RWPE2 (cell line): Measurements from ENCODE around the gene TRPV2.

Experiments
- ATAC-seq: fragments of 200-7000 bp; cut with Tn5 transposase; 3 replicates; pipeline ENCODE4 v1.9.1; 2021; ENCODE audit warnings: low read depth
- DNase-seq: peaks from one replicate; pipeline ENCODE4 v3.0.0-alpha.2; 2020; ENCODE audit warnings: low spot score
- H3K27ac ChIP-seq: fragments of 450-650 bp; 2 replicates; pipeline ENCODE4 v1.5.1; 2017; ENCODE audit warnings: mild to moderate bottlenecking; ENCODE audit not compliant: poor library complexity, severe bottlenecking
- H3K27me3 ChIP-seq: fragments of 250-450 bp; sonication (Bioruptor Pico); 2 replicates; pipeline ENCODE4 v1.5.1; 2021; ENCODE audit warnings: mild to moderate bottlenecking, moderate library complexity; ENCODE audit not compliant: insufficient read depth, poor library complexity, severe bottlenecking
- H3K36me3 ChIP-seq: fragments of 250-450 bp; sonication (Bioruptor Pico); 2 replicates; pipeline ENCODE4 v1.5.1; 2020; ENCODE audit warnings: low read depth, mild to moderate bottlenecking, moderate library complexity
- H3K4me1 ChIP-seq: fragments of 250-450 bp; sonication (Bioruptor Pico); 2 replicates; pipeline ENCODE4 v1.5.1; 2021; ENCODE audit warnings: mild to moderate bottlenecking, moderate library complexity; ENCODE audit not compliant: insufficient read depth, poor library complexity, severe bottlenecking
- H3K4me3 ChIP-seq: fragments of 250-450 bp; sonication (Bioruptor Pico); 2 replicates; pipeline ENCODE4 v1.5.1; 2021; ENCODE audit warnings: mild to moderate bottlenecking, moderate library complexity; ENCODE audit not compliant: severe bottlenecking
- H3K9me3 ChIP-seq: fragments of 250-450 bp; sonication (Bioruptor Pico); 2 replicates; pipeline ENCODE4 v1.5.1; 2021; ENCODE audit warnings: mild to moderate bottlenecking, moderate library complexity; ENCODE audit not compliant: severe bottlenecking
- CTCF ChIP-seq: fragments of 450-650 bp; IDR thresholded peaks from one replicate; pipeline ENCODE4 v1.5.1; 2017; ENCODE audit warnings: mild to moderate bottlenecking, moderate library complexity; ENCODE audit not compliant: poor library complexity, severe bottlenecking

The TRPV2 gene

GRCh38 chr17:16417896-16418684 is 2.7 kb downstream of the TRPV2 start:
- no peaks in the 10 kb centered on the region for H3K36me3 ChIP-seq
- no peak for DNase-seq

GRCh38 chr17:16418685-16419068 is 3.3 kb downstream of the TRPV2 start:
- H3K4me3 ChIP-seq, result no peak overlapping the region
- TF ChIP-seq CTCF, result no peak
- ATAC-seq, result no peak

More at GRCh38 chr17:16417896-16418684, 2.7 kb downstream of the TRPV2 start:
- ATAC-seq, result no peak
- peaks cover 20% of the 10 kb centered on the region for H3K4me1 ChIP-seq
- peak overlapping the region; percentile 66 for H3K27ac ChIP-seq
- H3K27me3 ChIP-seq, result no peaks in the 10 kb centered on the region
- H3K4me3 ChIP-seq, result no peak overlapping the region
- no peak for TF ChIP-seq CTCF
- H3K9me3 ChIP-seq, result no peaks in the 10 kb centered on the region

GRCh38 chr17:16419074-16419928 is 3.9 kb downstream of the TRPV2 start:
- Histone ChIP-seq H3K4me1 (peaks cover 20% of the 10 kb centered on the region), H3K36me3 (no peaks in the 10 kb centered on the region), H3K27ac (peak overlapping the region; percentile 66), H3K4me3 (no peak overlapping the region), H3K9me3 (no peaks in the 10 kb centered on the region), H3K27me3 (no peaks in the 10 kb centered on the region)
- DNase-seq (no peak), ATAC-seq (peak; percentile 80)
- no peak for TF ChIP-seq CTCF

More at GRCh38 chr17:16418685-16419068, 3.3 kb downstream of the TRPV2 start:
- Histone ChIP-seq H3K27ac (peak overlapping the region; percentile 66), H3K27me3 (no peaks in the 10 kb centered on the region), H3K36me3 (no peaks in the 10 kb centered on the region), H3K9me3 (no peaks in the 10 kb centered on the region), H3K4me1 (peaks cover 20% of the 10 kb centered on the region)
- no peak for DNase-seq

GRCh38 chr17:16419929-16420271 is 4.5 kb downstream of the TRPV2 start:
- ATAC-seq (peak; percentile 58), DNase-seq (no peak)
- peak overlapping the region; percentile 66 for H3K27ac ChIP-seq
- no peaks in the 10 kb centered on the region for H3K27me3 ChIP-seq
- peaks cover 20% of the 10 kb centered on the region for H3K4me1 ChIP-seq
- no peak for TF ChIP-seq CTCF
- no peak overlapping the region for H3K4me3 ChIP-seq
- no peaks in the 10 kb centered on the region for H3K9me3 ChIP-seq
- no peaks in the 10 kb centered on the region for H3K36me3 ChIP-seq
